ENCODE data around the gene DTNBP1. TPM values are rescaled to one million over a fixed set of nuclear protein-coding genes. Genes with fewer than 3 reads are reported as not detected.

Gene DTNBP1
- polyA plus RNA-seq, 1 experiment, result 19.1 TPM

DNA sequence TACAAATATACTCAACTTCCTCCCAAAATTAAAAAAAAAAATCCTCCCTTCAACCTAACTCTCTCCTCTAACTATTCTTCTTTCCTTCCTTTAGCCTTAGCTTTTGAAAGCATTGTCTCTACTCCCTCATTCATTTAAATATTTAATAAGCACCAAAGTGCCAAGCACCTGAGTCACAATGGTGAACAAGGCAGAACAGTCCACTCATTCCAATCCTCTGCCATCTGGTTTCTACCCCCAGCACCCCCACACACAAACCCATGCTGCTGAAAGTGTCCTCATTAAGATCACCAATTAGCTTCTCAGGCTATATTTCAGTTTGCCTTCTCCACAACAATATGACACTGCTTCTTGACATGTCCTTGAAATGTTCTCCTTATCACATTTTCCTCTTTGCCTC, 76.3 kb downstream of the DTNBP1 start:
- ChIA-PET POLR2A (no interaction called here), CTCF (no interaction called here)
- Histone ChIP-seq H3K36me3 (ENCODE audit: control insufficient read depth, insufficient read depth, low read length) (no peaks in the 10 kb centered on the region), H3K27me3 (ENCODE audit: control insufficient read depth, insufficient read depth, low read length) (no peaks in the 10 kb centered on the region), H3K4me3 (ENCODE audit: low read depth, low read length) (no peak overlapping the region)
- no peak for DNase-seq (ENCODE audit: low read depth)
- TF ChIP-seq, protein P1, sequence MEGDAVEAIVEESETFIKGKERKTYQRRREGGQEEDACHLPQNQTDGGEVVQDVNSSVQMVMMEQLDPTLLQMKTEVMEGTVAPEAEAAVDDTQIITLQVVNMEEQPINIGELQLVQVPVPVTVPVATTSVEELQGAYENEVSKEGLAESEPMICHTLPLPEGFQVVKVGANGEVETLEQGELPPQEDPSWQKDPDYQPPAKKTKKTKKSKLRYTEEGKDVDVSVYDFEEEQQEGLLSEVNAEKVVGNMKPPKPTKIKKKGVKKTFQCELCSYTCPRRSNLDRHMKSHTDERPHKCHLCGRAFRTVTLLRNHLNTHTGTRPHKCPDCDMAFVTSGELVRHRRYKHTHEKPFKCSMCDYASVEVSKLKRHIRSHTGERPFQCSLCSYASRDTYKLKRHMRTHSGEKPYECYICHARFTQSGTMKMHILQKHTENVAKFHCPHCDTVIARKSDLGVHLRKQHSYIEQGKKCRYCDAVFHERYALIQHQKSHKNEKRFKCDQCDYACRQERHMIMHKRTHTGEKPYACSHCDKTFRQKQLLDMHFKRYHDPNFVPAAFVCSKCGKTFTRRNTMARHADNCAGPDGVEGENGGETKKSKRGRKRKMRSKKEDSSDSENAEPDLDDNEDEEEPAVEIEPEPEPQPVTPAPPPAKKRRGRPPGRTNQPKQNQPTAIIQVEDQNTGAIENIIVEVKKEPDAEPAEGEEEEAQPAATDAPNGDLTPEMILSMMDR (IDR thresholded peaks at IDR 0.05; ENCODE audit: insufficient read depth, low read depth, low read length), result no peak

DNA sequence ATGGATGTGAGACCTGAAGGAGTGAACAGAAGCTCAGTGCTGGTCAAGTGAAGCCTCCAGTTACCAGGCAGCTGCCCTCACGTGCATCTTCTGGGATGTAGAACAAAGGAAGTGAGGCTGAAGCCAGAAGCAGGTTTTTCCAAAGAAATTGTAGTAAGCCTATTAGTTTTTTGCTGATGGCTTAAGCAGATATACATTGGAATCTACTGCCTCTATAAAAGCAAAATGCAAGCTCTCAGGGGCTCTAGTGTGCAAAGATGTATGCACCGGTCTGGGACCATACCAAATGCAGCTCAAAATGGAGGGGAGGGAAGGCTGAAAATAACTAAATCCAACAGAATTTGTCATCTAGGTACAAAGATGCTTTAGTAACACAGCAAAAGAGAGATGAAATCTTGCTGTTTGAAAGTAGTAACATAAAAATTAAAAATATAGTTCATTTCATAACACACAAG, 77.0 kb downstream of the DTNBP1 start:
- ChIA-PET CTCF (no interaction called here), POLR2A (no interaction called here)
- no peak for DNase-seq (ENCODE audit: low read depth)
- no peaks in the 10 kb centered on the region for H3K36me3 ChIP-seq (ENCODE audit: control insufficient read depth, insufficient read depth, low read length)
- H3K27me3 ChIP-seq (ENCODE audit: control insufficient read depth, insufficient read depth, low read length), result no peaks in the 10 kb centered on the region
- no peak overlapping the region for H3K4me3 ChIP-seq (ENCODE audit: low read depth, low read length)
- TF ChIP-seq, protein P1 (IDR thresholded peaks at IDR 0.05; ENCODE audit: insufficient read depth, low read depth, low read length), result no peak

DNA sequence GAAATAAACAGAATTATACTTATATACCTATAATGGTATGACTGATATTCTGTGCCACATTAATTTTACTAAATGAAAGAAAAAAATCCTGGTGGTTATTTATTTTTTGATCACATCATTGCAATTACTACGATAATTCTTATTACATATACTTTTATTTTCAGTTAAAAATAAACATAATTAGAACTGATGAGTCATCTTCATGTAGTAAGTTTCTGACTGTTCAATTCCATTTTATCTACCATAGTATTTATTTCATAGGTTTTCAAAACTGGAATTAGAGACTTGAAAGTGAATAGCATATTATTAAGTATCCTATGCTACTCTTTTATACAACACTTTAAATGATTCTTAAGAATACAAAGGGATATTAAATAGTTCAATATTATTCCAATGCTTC, 80.3 kb downstream of the DTNBP1 start:
- ChIA-PET CTCF (no interaction called here), POLR2A (no interaction called here)
- TF ChIP-seq, protein P1 (IDR thresholded peaks at IDR 0.05; ENCODE audit: insufficient read depth, low read depth, low read length), result no peak

DNA sequence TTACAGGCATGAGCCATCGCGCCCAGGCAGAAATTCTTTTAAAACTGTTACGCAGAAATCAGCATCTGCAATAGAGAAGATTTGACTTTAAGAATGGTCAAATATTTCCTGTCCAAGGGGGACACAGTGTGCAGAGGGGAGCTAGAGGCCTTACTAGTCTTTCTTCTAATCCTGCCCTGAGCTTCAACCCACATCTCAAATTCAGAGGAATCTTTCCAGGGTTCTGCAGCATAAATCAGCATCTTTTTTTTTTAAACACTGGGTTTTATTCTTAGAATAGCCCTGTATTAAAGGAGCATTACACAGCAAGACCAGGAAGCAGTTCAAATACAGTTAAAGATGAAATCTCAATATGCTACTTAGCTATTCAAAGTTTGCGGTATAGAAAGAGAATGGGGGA, 81.1 kb downstream of the DTNBP1 start:
- POLR2A ChIA-PET, result no interaction called here
- Histone ChIP-seq H3K27me3 (ENCODE audit: control insufficient read depth, insufficient read depth, low read length) (no peaks in the 10 kb centered on the region), H3K4me3 (ENCODE audit: low read depth, low read length) (no peak overlapping the region), H3K36me3 (ENCODE audit: control insufficient read depth, insufficient read depth, low read length) (no peaks in the 10 kb centered on the region)
- TF ChIP-seq, protein P1 (IDR thresholded peaks at IDR 0.05; ENCODE audit: insufficient read depth, low read depth, low read length), result no peak
- CTCF ChIA-PET, result interaction anchor here (1.1 kb wide), 1 partner anchor 49 kb away, joined by 3 read pairs; no protein-coding TSS in a partner anchor
- no peak for DNase-seq (ENCODE audit: low read depth)

More for the DNA sequence above, 80.3 kb downstream of the DTNBP1 start:
- Histone ChIP-seq H3K27me3 (ENCODE audit: control insufficient read depth, insufficient read depth, low read length) (no peaks in the 10 kb centered on the region), H3K4me3 (ENCODE audit: low read depth, low read length) (no peak overlapping the region), H3K36me3 (ENCODE audit: control insufficient read depth, insufficient read depth, low read length) (no peaks in the 10 kb centered on the region)
- no peak for DNase-seq (ENCODE audit: low read depth)

DNA sequence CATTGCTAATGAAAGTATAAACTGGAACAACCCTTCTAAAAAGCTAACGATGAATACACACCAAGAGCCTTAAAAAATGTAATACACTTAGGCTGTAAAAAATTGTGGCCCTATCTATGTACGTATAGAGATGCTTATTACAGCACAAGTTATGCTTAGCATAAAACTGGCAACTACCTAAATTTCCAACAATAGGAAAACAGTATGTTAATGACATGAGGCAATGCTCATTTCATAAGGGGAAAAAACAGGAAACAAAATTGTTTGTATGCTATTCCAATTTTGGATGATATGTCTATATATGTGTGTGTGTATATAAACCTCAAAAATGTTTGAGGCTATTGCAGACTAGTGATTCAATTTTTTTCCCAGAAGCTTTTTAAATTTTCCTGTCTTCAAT, 82.5 kb downstream of the DTNBP1 start:
- Histone ChIP-seq H3K4me3 (ENCODE audit: low read depth, low read length) (no peak overlapping the region), H3K36me3 (ENCODE audit: control insufficient read depth, insufficient read depth, low read length) (no peaks in the 10 kb centered on the region), H3K27me3 (ENCODE audit: control insufficient read depth, insufficient read depth, low read length) (no peaks in the 10 kb centered on the region)
- TF ChIP-seq, protein P1 (IDR thresholded peaks at IDR 0.05; ENCODE audit: insufficient read depth, low read depth, low read length), result no peak
- ChIA-PET POLR2A (interaction anchor here (0.6 kb wide), 1 partner anchor 605 kb away, joined by 3 read pairs; no protein-coding TSS in a partner anchor), CTCF (interaction anchor here (0.6 kb wide), 1 partner anchor 276 kb away, joined by 3 read pairs; no protein-coding TSS in a partner anchor)
- DNase-seq (ENCODE audit: low read depth), result no peak

Measured in BJ (cell line).